Thyroid gland (tissue), 4 donors: ENCODE measurements around the gene ABCB10. TPM values are rescaled to one million over a fixed set of nuclear protein-coding genes. Genes with fewer than 3 reads are reported as not detected.
"Not testable (repeated sequence)": the region's sequence is repeated elsewhere in the genome, so short reads cannot be mapped to it uniquely, and the experiment has no call there.

Source experiments
- DNase-seq, 2 donors: peaks; one replicate each; pipeline ENCODE4 v3.0.0-alpha.2; 2019
- H3K27ac ChIP-seq, 3 donors: fragments of 200-600 bp; sonication (generic); 1 replicate in 2 of 3; 2 replicates in 1 of 3; pipeline ENCODE4 v1.5.1; 2016 to 2019; ENCODE audit warnings: mild to moderate bottlenecking in 1 of 3, moderate library complexity in 1 of 3
- H3K27me3 ChIP-seq: fragments of 200-600 bp; sonication (generic); one replicate; pipeline ENCODE4 v1.5.1; 2019
- H3K36me3 ChIP-seq, 2 donors: fragments of 200-600 bp; sonication (generic); one replicate each; pipeline ENCODE4 v1.5.1; 2016 to 2019
- H3K4me1 ChIP-seq, 2 donors: fragments of 200-600 bp; sonication (generic); one replicate each; pipeline ENCODE4 v1.5.1; 2017 to 2019
- H3K4me3 ChIP-seq, 3 donors: fragments of 200-600 bp; sonication (generic); replicated peaks in 1 of 3; 1 replicate in 2 of 3; 2 replicates in 1 of 3; pipeline ENCODE4 v1.5.1; 2016; ENCODE audit warnings: mild to moderate bottlenecking in 1 of 3
- H3K9me3 ChIP-seq: fragments of 200-600 bp; sonication (generic); one replicate; pipeline ENCODE4 v1.5.1; 2017
- CTCF ChIP-seq, 6 experiments: fragments of 200-600 bp in 3 of 6; fragments of 450-650 bp in 3 of 6; sonication (generic) in 3 of 6; IDR thresholded peaks; one replicate each; pipeline ENCODE4 v1.5.1; 2016 to 2019; ENCODE audit warnings: antibody characterized with exemption in 6 of 6, mild to moderate bottlenecking in 2 of 6, inconsistent platforms in 1 of 6, moderate library complexity in 1 of 6
- POLR2A ChIP-seq, 2 donors: fragments of 450-650 bp; IDR thresholded peaks; one replicate each; pipeline ENCODE4 v1.6.1; 2017; ENCODE audit warnings: antibody characterized with exemption in 2 of 2, mild to moderate bottlenecking in 2 of 2, moderate library complexity in 1 of 2
- WGBS, 2 donors: methylation state at CpG; one replicate each; pipeline ENCODE4 v1.1.5; 2017; 5-methylcytosine and 5-hydroxymethylcytosine counted together
- intact Hi-C: fragments of 100-400 bp; cut with DNase I; formaldehyde crosslinking; loops from one replicate; pipeline ENCODE4 v1.15.1; 2023
- total RNA-seq, 4 donors: library from RNA; depleted of rRNA; stranded (reverse); fragments of >200 nt; gene quantifications; one replicate each; pipeline ENCODE4 v1.2.3, GENCODE V29; 2016

ABCB10 gene
- total RNA-seq, 4 donors from 2014 or later = 13.7 to 22.6 (median 17.8) TPM

- H3K27ac ChIP-seq = peak overlapping the region; percentile 28 to 69 (median 64)
- WGBS, 2 donors = 27 to 33% methylated on average over 7 of the region's 7 CpGs
- no peaks in the 10 kb centered on the region for H3K36me3 ChIP-seq
- no peaks in the 10 kb centered on the region for H3K27me3 ChIP-seq
- H3K4me1 ChIP-seq = peaks cover 16 to 25% of the 10 kb centered on the region in 2 donors
- intact Hi-C loops = no loop called here
- H3K9me3 ChIP-seq = no peaks in the 10 kb centered on the region
- DNase-seq = peak; percentile 79
- TF ChIP-seq POLR2A (IDR thresholded peaks at IDR 0.05) (no peak), CTCF (IDR thresholded peaks at IDR 0.05) (no peak)
- no peak overlapping the region for H3K4me3 ChIP-seq
Measured at GRCh38 chr1:229563241-229563640, 4.7 kb upstream of the ABCB10 start.

GRCh38 chr1:229562686-229563085 is 4.2 kb upstream of the ABCB10 start:
- H3K4me1 ChIP-seq = peaks cover 16 to 25% of the 10 kb centered on the region in 2 donors
- TF ChIP-seq POLR2A (IDR thresholded peaks at IDR 0.05) (no peak), CTCF (IDR thresholded peaks at IDR 0.05) (no peak)
- peak; percentile 8 for DNase-seq
- WGBS, 2 donors = 55 to 63% methylated on average over 3 of the region's 3 CpGs
- H3K27me3 ChIP-seq = no peaks in the 10 kb centered on the region
- no peak overlapping the region for H3K4me3 ChIP-seq
- intact Hi-C loops = no loop called here
- H3K9me3 ChIP-seq = no peaks in the 10 kb centered on the region
- peak overlapping the region; percentile 28 to 69 (median 64) for H3K27ac ChIP-seq
- H3K36me3 ChIP-seq = no peaks in the 10 kb centered on the region

GRCh38 chr1:229561141-229561540 is 2.6 kb upstream of the ABCB10 start:
- intact Hi-C loops = no loop called here
- Histone ChIP-seq H3K4me3 (no peak overlapping the region), H3K9me3 (no peaks in the 10 kb centered on the region), H3K27ac (no peak overlapping the region), H3K27me3 (no peaks in the 10 kb centered on the region), H3K36me3 (no peaks in the 10 kb centered on the region), H3K4me1 (peaks cover 27 to 39% of the 10 kb centered on the region in 2 donors)
- 77 to 80% methylated on average over 4 to 5 of the region's 5 CpGs for WGBS, 2 donors
- TF ChIP-seq CTCF (IDR thresholded peaks at IDR 0.05) (no peak), POLR2A (IDR thresholded peaks at IDR 0.05) (no peak)
- no peak for DNase-seq

GRCh38 chr1:229560124-229560523 is 1.6 kb upstream of the ABCB10 start:
- DNase-seq, H3K4me3 ChIP-seq, H3K27me3 ChIP-seq, H3K9me3 ChIP-seq, intact Hi-C loops, H3K36me3 ChIP-seq: not testable (repeated sequence)
- H3K27ac ChIP-seq = peak overlapping the region in 1 of 3 donors; percentile 3
- peaks cover 27 to 39% of the 10 kb centered on the region in 2 donors for H3K4me1 ChIP-seq
- 94% methylated on average over 15 of the region's 15 CpGs for WGBS, 2 donors

- not testable (repeated sequence) for H3K36me3 ChIP-seq, H3K27me3 ChIP-seq, H3K9me3 ChIP-seq
- Histone ChIP-seq H3K4me3 (peak overlapping the region in 2 of 3 donors; percentile 63 to 84), H3K4me1 (peaks cover 27 to 39% of the 10 kb centered on the region in 2 donors), H3K27ac (peak overlapping the region; percentile 24 to 81 (median 57))
- WGBS, 2 donors = 40 to 49% methylated on average over 20 of the region's 20 CpGs
- intact Hi-C loops = loop anchor here (5.0 kb wide), 1 partner anchor 68 kb away; the partner anchor contains the start of genes TAF5L and URB2
- peak in 1 of 2 donors; percentile 9 for DNase-seq
Measured at GRCh38 chr1:229559336-229559801, 862 bp upstream of the ABCB10 start.

GRCh38 chr1:229557913-229558414 is 543 bp downstream of the ABCB10 start:
- peak; percentile 41 to 45 for DNase-seq
- Histone ChIP-seq H3K27me3 (no peaks in the 10 kb centered on the region), H3K27ac (peak overlapping the region in 2 of 3 donors; percentile 63 to 81), H3K4me3 (peak overlapping the region; percentile 21 to 84 (median 63)), H3K9me3 (no peaks in the 10 kb centered on the region), H3K4me1 (peaks cover 16 to 29% of the 10 kb centered on the region in 2 donors), H3K36me3 (no peaks in the 10 kb centered on the region)
- 0 to 3% methylated on average over 3 to 7 of the region's 59 CpGs for WGBS, 2 donors
- intact Hi-C loops = loop anchor here (5.0 kb wide), 1 partner anchor 69 kb away; the partner anchor contains the start of genes TAF5L and URB2
- TF ChIP-seq POLR2A (IDR thresholded peaks at IDR 0.05) = no peak
- TF ChIP-seq CTCF (IDR thresholded peaks at IDR 0.05) = peak in 2 of 6 experiments; percentile 11 to 22
